Stimulated activated CD4-positive, alpha-beta T cell treated with anti-CD3 and anti-CD28 coated beads, Interleukin-4, amount 100 ng/mL, for 1 hour (primary cell): ENCODE results near the gene TMEM186.
A peak's percentile ranks its signal among the peaks of the same experiment; 100 is the strongest.
"Not testable (repeated sequence)": the region's sequence is repeated elsewhere in the genome, so short reads cannot be mapped to it uniquely, and the experiment has no call there.

ENCODE experiments used
- DNase-seq: peaks from one replicate; pipeline ENCODE4 v3.0.0-alpha.2; 2020

Gene TMEM186, protein sequence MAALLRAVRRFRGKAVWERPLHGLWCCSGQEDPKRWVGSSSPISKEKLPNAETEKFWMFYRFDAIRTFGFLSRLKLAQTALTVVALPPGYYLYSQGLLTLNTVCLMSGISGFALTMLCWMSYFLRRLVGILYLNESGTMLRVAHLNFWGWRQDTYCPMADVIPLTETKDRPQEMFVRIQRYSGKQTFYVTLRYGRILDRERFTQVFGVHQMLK

GRCh38 chr16:8797364-8798173 lies at the start of gene TMEM186, which contains the start of gene PMM2:
TSS of gene TMEM186 (minus strand) at chr16:8797639. CDS start at chr16:8797614, 25 bp downstream.
TSS of gene PMM2 (plus strand) at chr16:8797839. CDS start at chr16:8797883, 44 bp downstream.
- DNase-seq = peak; percentile 93

DNA sequence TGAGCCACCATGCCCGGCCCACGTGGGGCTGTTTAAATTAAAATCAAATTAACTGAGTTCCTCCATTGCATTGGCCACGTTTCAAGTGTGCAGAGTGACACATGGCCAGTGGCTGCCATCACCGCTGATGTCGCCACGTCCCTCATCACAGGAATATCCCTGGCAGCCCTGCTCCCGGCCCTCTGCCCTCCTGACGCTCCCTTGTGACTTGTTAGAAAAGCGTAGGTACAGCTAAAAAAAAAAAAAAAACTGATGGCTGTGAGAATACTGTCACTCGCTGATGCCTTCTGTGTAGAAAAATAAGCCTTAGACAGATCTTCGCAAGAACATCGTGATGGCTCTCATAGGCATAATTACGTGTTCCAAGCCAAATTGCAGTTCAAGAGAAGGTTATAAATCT lies 49.7 kb upstream of the TMEM186 start:
- no peak for DNase-seq

DNA sequence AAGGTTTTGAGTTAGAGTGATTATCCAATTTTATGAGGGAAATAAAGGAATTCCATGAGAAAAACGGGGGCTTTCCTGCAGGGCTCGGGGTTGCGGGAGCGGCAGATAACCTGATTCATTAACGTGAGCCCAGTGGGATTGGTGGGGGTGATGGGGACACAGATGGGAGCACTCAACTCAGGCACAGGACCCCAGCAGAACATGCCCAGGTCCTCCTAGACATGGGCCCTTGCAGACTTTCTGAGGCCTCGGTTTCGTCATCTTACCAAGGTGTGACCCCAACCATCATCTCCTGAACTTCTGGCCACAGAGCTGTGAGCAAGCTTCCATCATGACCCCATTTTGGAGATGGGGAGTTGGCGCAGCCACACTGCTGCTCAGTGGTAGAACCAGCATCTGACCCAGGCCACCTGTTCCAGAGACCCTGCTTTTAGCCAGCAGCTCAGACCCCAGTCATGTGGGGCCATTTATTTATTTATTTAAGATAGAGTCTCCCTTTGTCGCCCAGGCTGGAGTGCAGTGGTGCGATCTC lies 49.0 kb upstream of the TMEM186 start:
- DNase-seq = no peak

GRCh38 chr16:8845699-8846298 lies 48.4 kb upstream of the TMEM186 start:
- DNase-seq = no peak

DNA sequence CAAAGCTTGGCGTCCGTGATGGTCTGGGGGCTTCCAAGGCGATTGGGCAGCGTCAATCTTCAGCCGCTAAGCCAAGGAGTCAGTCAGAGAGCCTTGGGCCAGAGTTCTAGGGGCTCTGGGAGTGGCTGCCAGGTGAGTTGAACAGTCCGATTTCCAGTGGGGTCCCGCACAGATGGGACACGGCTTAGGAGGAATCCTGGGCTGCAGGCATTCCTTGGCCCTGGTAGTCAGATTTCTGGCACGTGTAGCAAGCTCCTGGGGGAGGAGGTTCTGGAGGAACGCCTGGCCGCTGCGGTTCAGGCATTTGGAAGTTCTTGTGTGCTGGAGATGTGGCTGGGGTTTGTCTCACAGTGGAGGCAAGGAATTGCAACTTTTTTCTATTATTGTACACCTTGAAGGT lies 45.9 kb upstream of the TMEM186 start:
- DNase-seq = not testable (repeated sequence)

- not testable (repeated sequence) for DNase-seq
These were observed 44.6 kb upstream of the TMEM186 start for GRCh38 chr16:8842016-8842415.

DNA sequence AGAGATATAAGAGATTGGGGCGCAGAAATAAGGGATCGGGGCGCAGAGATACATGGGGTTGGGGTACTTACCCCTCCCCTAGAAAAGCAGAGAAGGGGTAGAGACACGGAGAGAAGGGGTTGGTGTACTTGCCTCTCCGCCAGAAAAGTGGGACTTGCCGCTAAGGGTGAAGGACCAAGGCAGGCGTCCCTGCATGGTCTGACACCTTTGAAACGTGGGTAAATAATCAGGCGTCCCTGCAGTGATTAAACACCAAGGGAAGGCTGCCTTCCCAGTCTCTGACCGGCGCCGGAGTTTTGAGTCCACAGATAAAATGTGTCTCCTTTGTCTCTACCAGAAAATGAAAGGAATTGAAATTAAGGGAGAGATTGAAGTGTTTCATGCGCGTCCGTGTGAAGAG lies 40.2 kb upstream of the TMEM186 start:
- not testable (repeated sequence) for DNase-seq

GRCh38 chr16:8836797-8837196 lies 39.4 kb upstream of the TMEM186 start:
- not testable (repeated sequence) for DNase-seq

- DNase-seq = no peak
These were observed 35.3 kb upstream of the TMEM186 start for GRCh38 chr16:8832717-8833105.

DNA sequence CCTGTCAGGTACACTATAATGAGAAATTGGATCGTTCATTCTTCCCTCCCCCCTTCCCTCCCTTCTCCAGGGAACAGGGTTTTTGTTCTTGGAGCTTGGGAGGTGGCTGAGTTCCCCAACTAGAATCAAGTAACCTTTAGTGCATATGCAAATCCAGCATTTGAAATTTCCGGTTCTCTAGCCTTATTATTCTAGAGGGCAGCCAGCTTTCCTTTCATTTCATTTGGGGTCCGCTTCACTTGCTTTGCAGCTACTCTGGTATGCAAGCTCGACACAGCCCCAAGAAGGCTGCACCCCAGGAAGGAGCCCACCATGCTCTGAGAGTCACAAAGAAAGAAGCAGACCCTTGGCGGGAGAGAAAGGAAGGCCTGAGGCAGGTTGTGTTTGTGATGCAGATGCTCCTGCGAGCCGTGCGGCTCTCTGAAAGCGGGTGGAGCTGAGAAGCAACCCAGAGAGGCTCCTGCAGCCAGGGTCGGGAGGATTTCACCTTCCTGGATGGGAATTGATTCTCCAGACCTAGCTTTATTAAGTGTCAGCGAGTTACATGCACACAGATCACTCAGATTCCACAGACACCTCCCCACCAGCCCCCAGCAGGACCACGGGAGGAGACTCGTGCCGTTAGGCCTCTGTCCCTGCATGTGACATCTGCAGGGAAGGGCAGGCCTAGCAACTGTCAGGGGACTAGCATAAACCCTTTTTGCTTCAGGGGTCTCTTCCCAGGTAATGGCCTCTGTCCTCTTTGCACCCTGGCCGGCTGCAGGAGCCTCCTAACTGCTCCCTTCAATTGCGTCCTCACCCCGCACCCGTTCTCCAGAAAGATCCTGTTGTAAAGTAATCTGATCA lies 34.7 kb upstream of the TMEM186 start:
- DNase-seq = no peak

DNA sequence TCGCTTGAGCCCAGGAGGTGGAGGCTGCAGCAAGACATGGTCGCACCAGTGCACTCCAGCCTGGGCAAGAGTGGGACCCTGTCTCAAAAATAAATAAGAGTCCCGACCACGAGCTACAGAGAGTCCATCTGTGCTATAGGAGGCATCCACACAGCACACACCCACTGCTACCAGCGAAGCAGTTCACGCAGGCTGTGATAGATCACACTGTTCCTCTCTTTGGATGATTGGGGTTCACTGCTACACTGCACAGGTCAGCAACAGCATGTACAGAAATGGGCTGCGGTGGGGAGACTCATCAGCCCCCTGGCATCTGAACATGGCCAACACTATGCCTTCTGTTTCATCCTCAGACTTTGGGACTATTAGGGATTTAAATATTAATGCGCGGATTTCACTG lies 34.0 kb upstream of the TMEM186 start:
- DNase-seq = no peak

DNA sequence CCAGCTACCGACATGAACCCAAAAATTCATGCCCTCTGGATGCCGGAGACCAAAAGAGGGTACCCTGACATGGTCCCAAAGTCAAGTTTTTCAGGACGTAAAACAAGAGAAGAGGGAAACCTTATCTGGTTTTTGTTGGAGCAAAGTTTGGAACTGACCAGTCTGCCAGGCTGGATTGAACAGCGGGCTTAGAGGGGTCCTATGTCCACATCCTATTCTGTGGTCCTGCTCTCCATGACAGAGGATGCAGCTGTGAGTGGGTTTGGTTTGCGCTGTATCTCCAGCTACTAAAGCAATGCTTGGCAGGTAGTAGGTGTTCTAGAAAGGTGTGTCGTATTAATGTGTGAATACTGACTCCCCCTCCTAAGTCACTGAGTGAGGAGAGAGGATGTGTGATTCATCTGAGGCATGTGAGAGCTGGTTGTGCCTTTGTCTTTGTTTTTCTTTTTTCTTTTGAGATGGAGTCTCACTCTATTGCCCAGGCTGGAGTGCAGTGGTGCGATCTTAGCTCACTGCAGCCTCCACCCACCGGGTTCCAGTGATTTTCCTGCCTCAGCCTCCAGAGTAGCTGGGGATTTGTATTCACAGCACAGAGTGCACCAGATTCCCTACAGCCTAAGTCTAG lies 31.2 kb upstream of the TMEM186 start:
- DNase-seq = no peak

- no peak for DNase-seq
These were observed 28.9 kb upstream of the TMEM186 start for GRCh38 chr16:8826278-8826879.

DNA sequence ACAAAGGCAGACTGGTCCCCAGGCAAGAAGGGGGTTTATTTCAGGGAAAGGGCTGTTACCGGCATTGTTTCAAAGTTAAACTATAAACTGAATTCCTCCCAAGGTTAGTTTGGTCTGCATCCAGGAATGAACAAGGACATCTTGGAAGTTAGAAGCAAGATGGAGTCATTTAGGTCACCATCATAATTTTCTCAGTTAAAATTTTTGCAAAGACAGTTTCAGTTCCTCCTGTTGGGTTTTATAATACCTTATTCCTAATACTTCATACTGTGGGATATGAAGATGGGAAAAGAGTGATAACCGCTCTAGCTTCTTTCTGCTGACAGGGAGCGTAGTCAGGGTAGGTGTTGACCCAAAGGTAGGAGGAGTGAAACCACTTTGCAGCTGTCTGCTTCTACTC lies 25.0 kb upstream of the TMEM186 start:
- DNase-seq = no peak

- DNase-seq = no peak
These were observed 22.1 kb upstream of the TMEM186 start for GRCh38 chr16:8819411-8820034.

GRCh38 chr16:8818504-8819270 lies 21.2 kb upstream of the TMEM186 start:
- no peak for DNase-seq

DNA sequence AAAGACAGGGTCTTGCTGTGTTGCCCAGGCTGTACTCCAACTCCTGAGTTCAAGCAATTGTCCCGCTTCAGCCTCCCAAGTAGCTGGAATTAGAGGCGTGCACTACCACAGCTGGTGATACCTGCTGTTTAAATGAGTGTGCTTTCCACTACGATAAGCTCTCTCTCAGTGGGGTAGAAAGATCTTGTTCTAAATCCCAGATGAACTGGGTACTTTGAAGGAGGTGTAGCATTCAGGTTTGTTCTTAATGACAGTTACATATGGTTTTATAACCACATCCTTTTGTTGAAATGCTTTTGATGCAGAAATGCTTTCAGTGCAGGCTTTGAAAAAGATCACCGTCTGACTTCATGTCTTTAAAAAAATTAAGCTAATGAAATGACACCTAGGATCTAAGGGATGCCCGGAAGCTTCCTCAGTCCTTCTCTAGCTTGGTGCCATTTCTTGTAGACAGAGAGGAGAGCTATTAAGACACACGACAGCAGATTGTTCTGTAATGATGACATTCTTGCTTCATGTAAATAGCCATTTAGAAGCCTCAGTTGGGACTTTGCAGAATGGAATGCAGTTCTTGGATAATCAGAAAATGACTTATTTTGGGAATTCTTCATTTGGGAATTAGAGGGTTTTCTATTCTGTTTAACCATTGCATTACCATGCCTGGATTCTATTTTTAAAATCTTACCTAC lies 19.7 kb upstream of the TMEM186 start:
- DNase-seq = no peak

DNA sequence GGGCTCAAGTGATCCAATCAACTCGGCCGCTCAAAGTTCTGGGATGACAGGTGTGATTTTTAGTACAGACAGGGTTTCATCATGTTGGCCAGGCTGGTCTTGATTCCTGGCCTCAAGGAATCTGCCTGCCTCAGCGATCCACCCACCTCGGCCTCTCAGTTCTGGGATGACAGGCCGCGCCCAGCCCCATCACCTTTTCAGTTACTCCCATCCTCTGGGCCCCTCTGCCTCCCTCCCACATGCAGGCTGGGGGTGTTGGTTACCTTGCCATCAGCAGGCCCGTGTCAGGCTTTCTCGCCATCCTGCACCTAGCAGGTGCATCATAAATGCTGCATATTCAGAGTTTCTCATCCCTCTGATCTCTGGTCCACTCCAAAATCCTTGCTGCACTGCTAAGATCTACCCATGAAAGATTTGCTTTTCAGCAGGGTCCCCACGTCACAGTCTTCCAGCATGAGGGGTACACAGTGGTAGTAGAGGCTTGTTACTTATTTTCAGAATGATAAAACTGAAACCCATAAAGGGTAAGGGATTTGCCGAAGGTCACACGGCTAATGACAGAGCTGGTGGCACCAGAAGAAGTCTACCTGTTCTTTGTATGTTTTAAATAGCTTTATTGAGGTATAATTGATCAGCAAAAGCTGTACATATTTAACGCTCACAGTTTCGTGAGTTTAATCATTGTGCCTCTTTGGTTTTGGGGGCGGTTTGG lies 16.8 kb upstream of the TMEM186 start:
- DNase-seq = no peak

- no peak for DNase-seq
These were observed 14.9 kb upstream of the TMEM186 start for GRCh38 chr16:8812162-8812843.
